Testis (tissue), 2 donors: ENCODE data around the gene PCSK4.

ENCODE experiments used
- CTCF ChIP-seq, 3 experiments: fragments of 450-650 bp in 2 of 3; fragments of 200-600 bp in 1 of 3; sonication (generic) in 1 of 3; IDR thresholded peaks; one replicate each; pipeline ENCODE4 v1.5.1; 2016 to 2019; ENCODE audit warnings: antibody characterized with exemption in 3 of 3, mild to moderate bottlenecking in 2 of 3, moderate library complexity in 1 of 3
- POLR2A ChIP-seq: fragments of 450-650 bp; IDR thresholded peaks from one replicate; pipeline ENCODE4 v1.6.1; 2017; ENCODE audit warnings: antibody characterized with exemption, mild to moderate bottlenecking, moderate library complexity

- TF ChIP-seq CTCF (IDR thresholded peaks at IDR 0.05) = no peak
- TF ChIP-seq POLR2A = no peak
These were observed 17.7 kb downstream of the PCSK4 start for GRCh38 chr19:1472231-1473084.
